ENCODE measurements around the gene ZNF521. TPM values are rescaled to one million over a fixed set of nuclear protein-coding genes. Genes with fewer than 3 reads are reported as not detected.

Gene ZNF521
- total RNA-seq, 2 experiments from 2014 or later: 0.85 to 2.8 TPM

GRCh38 chr18:25316381-25317018, 35.5 kb downstream of the ZNF521 start:
- BruUV-seq (replicated peaks): no TSS peak
- intact Hi-C loops (cut with micrococcal nuclease; ENCODE audit: unreplicated experiment): no loop called here
- no peak overlapping the region for H3K4me2 ChIP-seq (ENCODE audit: low read length)
- ChIA-PET CTCF (ENCODE audit: unreplicated experiment) (no interaction called here), POLR2A (interaction anchor here (0.7 to 1.7 kb wide), 2 partner anchors 11 to 616 kb away, joined by 5 to 6 read pairs; no protein-coding TSS in a partner anchor)
- H3K9me2 ChIP-seq (ENCODE audit: insufficient read depth, low read length): no peaks in the 10 kb centered on the region
- no peak overlapping the region for H3K4me3 ChIP-seq (ENCODE audit: low read depth, low read length, poor library complexity, severe bottlenecking)
- TF ChIP-seq EZH2phosphoT487 (IDR thresholded peaks at IDR 0.05; ENCODE audit: borderline replicate concordance, low read depth, low read length): no peak
- TF ChIP-seq CTCF (conservative IDR thresholded peaks at IDR 0.05; ENCODE audit: low read length): no peak
- H3K9me3 ChIP-seq (ENCODE audit: low read length): no peaks in the 10 kb centered on the region
- no peaks in the 10 kb centered on the region for H3K36me3 ChIP-seq (ENCODE audit: insufficient read depth, low read length)
- DNase-seq (ENCODE audit: low spot score): no peak
- H3K27ac ChIP-seq (ENCODE audit: low read depth, low read length, poor library complexity, severe bottlenecking): no peak overlapping the region
- H2AFZ ChIP-seq (ENCODE audit: low read length): no peak overlapping the region
- no peaks in the 10 kb centered on the region for H3K4me1 ChIP-seq (ENCODE audit: insufficient read depth, low read length, poor library complexity, severe bottlenecking)
- no peaks in the 10 kb centered on the region for H3K79me2 ChIP-seq (ENCODE audit: insufficient read depth, low read depth, low read length)
- no peaks in the 10 kb centered on the region for H4K20me1 ChIP-seq (ENCODE audit: insufficient read depth, low read length)

GRCh38 chr18:25314838-25315190, 37.2 kb downstream of the ZNF521 start:
- H3K79me2 ChIP-seq (ENCODE audit: insufficient read depth, low read depth, low read length): no peaks in the 10 kb centered on the region
- H3K36me3 ChIP-seq (ENCODE audit: insufficient read depth, low read length): no peaks in the 10 kb centered on the region
- no peaks in the 10 kb centered on the region for H4K20me1 ChIP-seq (ENCODE audit: insufficient read depth, low read length)
- no peaks in the 10 kb centered on the region for H3K9me3 ChIP-seq (ENCODE audit: low read length)
- no peak for DNase-seq (ENCODE audit: low spot score)
- no peak overlapping the region for H2AFZ ChIP-seq (ENCODE audit: low read length)
- H3K9me2 ChIP-seq (ENCODE audit: insufficient read depth, low read length): no peaks in the 10 kb centered on the region
- TF ChIP-seq EZH2phosphoT487 (IDR thresholded peaks at IDR 0.05; ENCODE audit: borderline replicate concordance, low read depth, low read length): no peak
- TF ChIP-seq CTCF (conservative IDR thresholded peaks at IDR 0.05; ENCODE audit: low read length): no peak
- H3K4me3 ChIP-seq (ENCODE audit: low read depth, low read length, poor library complexity, severe bottlenecking): no peak overlapping the region
- POLR2A ChIA-PET: no interaction called here
- H3K4me1 ChIP-seq (ENCODE audit: insufficient read depth, low read length, poor library complexity, severe bottlenecking): no peaks in the 10 kb centered on the region
- CTCF ChIA-PET (ENCODE audit: unreplicated experiment): no interaction called here
- intact Hi-C loops (cut with micrococcal nuclease; ENCODE audit: unreplicated experiment): no loop called here
- H3K4me2 ChIP-seq (ENCODE audit: low read length): no peak overlapping the region
- no peak overlapping the region for H3K27ac ChIP-seq (ENCODE audit: low read depth, low read length, poor library complexity, severe bottlenecking)
- no TSS peak for BruUV-seq (replicated peaks)

- Histone ChIP-seq H3K9me2 (ENCODE audit: insufficient read depth, low read length) (no peaks in the 10 kb centered on the region), H3K4me2 (ENCODE audit: low read length) (no peak overlapping the region), H3K4me3 (ENCODE audit: low read depth, low read length, poor library complexity, severe bottlenecking) (no peak overlapping the region), H2AFZ (ENCODE audit: low read length) (no peak overlapping the region), H3K4me1 (ENCODE audit: insufficient read depth, low read length, poor library complexity, severe bottlenecking) (no peaks in the 10 kb centered on the region), H3K9me3 (ENCODE audit: low read length) (no peaks in the 10 kb centered on the region), H3K79me2 (ENCODE audit: insufficient read depth, low read depth, low read length) (no peaks in the 10 kb centered on the region), H3K36me3 (ENCODE audit: insufficient read depth, low read length) (no peaks in the 10 kb centered on the region), H4K20me1 (ENCODE audit: insufficient read depth, low read length) (no peaks in the 10 kb centered on the region), H3K27ac (ENCODE audit: low read depth, low read length, poor library complexity, severe bottlenecking) (no peak overlapping the region)
- no TSS peak for BruUV-seq (replicated peaks)
- ChIA-PET CTCF (ENCODE audit: unreplicated experiment) (no interaction called here), POLR2A (no interaction called here)
- no peak for DNase-seq (ENCODE audit: low spot score)
- intact Hi-C loops (cut with micrococcal nuclease; ENCODE audit: unreplicated experiment): no loop called here
- TF ChIP-seq EZH2phosphoT487 (IDR thresholded peaks at IDR 0.05; ENCODE audit: borderline replicate concordance, low read depth, low read length) (no peak), CTCF (conservative IDR thresholded peaks at IDR 0.05; ENCODE audit: low read length) (no peak)
Observed at GRCh38 chr18:25314151-25314837, 37.7 kb downstream of the ZNF521 start.

Measured in OCI-LY7 (cell line).